GM21367 (cell line): ENCODE measurements around the gene ZDHHC7.
A peak's percentile ranks its signal among the peaks of the same experiment; 100 is the strongest.

ENCODE experiments used
- ATAC-seq: cut with Tn5 transposase; IDR thresholded peaks from one replicate; pipeline ENCODE4 v1.9.1; 2021; ENCODE audit not compliant: unreplicated experiment

ZDHHC7 gene

DNA sequence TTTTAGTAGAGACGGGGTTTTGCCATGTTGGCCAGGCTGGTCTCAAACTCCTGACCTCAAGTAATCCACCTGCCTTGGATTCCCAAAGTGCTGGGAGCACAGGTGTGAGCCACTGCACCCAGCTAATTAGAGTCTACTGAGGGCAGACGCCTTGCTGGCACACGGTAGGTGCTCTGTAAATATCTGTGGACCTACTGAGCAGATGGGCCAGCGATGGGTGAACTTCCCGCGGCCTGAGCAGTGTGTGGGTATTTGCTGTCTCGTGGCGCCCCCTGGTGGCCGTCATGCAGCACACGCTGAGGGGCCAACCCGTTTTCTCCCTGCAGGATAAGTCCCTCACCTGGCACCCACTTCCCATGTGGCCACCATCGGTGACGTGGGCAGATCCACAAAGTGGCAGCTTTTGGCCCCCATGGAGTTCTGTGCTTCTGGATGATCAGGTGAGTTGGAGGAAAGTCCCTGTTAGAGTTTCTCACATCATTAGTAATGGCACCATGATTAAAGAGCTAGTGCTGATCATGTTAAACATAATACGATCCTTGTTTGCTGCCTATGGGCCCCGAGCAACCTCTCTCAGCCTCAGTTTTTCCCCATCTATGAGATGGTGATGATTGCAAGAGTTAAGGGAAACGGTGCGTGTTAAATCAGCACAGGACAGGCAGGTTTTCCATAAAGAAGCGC, 40.7 kb downstream of the ZDHHC7 start:
- ATAC-seq: peak; percentile 65

DNA sequence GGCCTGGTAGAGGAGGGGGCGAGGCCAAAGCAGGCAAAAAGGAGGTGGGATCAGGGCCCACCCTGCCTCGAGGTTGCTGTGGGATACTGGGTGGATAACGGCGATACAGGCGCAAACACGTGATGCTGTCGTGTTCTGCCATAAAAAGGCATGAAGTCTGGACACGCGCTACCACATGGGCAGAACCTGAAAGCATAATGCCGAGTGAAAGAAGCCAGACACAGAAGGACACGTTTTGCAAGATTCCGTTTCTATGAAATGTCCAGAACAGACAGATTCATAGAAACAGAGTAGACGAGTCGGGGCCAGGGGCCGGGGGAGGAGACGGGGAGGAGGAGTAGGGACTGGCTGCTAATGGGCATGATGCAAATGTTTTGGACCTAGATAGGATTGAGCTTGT, 43.5 kb downstream of the ZDHHC7 start:
- no peak for ATAC-seq

DNA sequence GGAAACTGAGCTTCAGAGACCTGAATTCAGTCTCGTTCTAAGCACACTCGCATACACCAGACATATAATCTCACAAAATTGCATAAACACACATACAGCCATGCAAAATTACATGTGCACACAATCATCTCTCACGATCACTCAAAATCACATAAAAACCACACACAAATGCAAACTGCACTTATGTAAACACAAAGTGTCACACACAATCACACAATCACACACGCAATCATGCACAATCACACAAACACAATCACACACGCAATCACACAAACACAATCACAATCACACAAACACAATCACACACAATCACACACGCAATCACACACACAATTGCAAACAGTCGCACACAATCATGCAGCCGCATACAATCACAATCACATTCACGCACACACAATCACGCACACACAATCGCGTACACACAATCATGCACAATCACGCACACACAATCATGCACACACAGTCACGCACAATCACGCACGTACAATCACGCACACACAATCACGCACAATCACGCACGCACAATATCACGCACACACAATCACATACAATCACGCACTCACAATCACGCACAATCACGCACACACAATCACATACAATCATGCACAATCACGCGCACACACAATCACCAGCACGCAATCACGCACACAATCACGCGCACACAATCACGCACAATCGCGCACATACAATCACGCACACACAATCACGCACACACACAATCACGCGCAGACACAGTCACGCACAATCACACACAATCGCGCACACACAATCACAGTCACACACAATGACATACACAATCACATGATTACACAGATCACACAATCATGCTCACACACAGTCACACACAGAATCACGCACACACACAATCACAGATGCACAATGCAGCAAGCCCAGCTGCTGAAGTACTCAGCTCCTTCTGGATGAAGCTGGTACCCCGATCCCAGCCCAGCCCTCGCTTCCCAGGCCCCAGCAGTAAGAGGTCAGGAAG, 45.6 kb downstream of the ZDHHC7 start:
- no peak for ATAC-seq

DNA sequence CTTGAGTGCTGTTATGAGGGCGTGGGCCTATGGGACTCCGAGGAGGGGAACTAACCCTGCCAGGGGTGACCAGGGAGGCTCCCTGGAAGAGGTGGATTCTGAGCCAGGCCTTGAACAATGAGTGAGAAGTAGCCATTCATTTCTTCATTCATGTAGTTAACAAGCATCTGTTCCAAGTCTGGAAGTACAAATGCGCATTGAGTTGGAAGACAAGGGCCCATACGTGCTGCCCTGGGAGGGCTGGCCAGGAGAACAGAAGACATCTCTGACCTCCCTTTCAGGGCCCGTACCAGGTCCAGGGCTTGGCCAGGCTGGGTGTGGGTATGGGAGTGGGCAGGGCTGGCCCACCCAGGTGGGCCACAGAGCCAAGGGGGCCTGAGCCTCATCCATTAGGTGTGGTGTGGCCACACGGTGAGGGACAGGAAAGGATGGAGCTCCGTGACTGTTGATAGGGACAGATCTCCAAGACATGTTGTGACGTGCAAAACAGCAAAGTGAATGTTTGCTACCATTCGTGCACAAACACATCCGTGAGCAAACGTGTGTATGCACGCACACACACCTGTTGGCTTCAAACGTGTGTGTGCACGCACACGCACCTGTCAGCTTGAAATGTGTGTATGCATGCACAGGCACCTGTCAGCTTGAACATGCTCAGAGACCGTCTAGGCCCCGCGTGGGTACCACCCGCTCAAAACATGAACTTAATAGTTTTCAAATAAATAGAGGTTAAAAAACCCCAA, 46.8 kb downstream of the ZDHHC7 start:
- no peak for ATAC-seq

DNA sequence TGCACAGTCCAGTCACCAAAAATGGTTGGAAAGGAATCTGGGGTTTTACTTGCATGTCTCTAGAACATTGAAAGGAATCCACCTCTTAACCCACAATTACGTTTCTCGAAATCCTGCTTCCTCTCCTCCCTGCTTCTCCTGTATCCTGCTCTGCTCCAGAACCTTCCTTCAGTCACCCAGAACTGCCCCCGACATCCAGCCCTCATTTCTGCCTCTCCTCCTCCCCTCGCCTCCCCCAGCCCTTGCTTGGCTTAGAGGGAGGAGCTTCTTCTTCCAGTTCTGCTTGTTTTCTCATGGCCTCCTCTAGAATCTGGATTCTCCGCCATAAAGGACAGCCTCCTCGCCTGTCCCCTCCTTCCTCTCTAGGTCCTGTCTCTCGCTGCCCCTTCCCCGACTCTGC, 48.3 kb downstream of the ZDHHC7 start:
- ATAC-seq: no peak

DNA sequence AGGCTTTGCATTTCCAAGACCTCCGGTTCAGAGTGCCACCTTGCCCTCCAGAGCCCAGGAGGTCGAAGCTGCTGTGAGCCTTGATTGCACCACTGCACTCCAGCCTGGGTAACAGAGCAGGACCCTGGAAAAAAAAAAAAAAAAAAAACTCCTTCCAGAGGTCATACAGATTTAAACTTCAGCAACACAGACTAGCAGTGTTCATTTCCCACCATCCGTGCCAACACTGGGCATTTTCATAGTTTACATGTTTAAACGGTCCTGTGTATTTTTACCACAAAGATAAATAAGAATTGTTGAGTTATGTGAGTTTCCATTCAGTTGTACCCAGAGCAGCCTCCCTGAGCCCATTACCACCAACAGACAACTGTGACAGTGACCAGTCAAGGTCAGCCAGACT, 50.4 kb downstream of the ZDHHC7 start:
- ATAC-seq: no peak

DNA sequence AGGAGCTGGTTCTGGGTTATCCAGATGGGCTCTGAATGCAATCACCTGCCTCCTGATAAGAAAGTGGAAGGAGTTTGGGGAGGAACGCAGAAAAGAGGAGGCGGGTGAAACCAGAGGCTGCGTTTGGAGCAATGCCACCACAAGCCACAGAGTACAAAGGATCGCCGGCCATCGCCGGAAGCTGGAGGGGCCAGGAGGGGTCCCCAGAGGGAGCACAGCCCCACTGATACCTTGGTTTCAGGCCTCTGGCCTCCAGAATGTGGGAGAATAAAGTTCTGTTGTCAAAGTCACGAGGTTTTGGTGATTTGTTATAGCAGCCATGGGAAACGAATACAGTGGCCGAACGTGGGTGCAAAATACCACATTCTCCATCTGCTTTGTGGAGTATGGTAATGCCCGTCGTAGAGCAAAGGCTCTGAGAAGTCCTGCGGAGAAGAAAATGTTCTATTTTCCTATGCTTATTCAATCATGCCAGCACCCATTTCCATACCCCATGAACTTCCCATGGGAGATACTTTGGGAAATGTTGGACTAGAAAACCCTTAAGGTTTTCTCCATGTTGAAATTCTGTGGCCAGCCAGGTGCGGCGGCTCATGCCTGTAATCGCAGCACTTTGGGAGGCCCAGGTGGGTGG, 51.4 kb downstream of the ZDHHC7 start:
- ATAC-seq: no peak

DNA sequence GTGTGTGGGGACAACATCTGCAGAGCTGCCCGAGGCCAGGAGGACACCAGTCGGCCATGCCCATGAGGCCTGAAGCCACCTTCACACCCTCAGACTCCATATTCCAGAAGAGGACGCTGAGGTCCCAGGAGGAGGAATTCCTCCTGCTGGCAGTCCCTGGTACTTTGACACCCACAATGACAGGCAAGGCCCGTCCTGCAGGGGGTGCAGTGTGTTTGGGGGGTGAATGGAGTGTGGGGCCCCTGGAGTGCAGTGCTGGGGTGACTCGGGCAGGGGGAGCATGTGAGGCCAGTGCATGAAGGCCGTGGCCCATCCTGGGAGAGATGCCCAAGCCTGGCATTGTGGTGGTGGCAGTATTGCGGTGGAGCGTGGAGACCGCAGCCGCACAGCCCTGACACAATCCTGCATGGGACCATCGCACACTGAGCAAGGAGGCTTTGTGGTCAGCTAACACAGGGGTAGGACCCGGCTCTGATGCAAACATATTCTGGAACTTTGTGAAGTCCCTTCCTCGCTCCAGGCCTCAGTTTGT, 52.2 kb downstream of the ZDHHC7 start:
- ATAC-seq: no peak

DNA sequence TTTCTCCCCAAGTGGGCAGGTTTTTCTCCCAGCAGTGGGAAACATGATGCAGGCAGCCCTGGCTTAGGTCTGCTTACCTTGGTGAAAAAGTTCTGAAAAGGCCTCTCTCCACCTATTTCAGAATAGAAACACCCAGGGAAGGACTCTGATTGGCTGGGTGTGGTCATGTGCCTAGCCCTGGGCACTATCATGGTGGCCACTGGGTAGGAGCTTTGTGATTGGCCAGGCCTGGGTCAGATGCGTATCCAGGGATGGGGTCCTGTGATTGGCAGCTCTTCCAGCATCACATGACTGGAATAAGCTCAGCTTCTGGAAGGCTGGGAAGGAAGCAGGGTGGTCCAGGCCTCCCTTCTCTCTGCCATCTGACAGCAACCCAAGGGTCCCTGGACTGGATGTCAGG, 53.5 kb downstream of the ZDHHC7 start:
- no peak for ATAC-seq

DNA sequence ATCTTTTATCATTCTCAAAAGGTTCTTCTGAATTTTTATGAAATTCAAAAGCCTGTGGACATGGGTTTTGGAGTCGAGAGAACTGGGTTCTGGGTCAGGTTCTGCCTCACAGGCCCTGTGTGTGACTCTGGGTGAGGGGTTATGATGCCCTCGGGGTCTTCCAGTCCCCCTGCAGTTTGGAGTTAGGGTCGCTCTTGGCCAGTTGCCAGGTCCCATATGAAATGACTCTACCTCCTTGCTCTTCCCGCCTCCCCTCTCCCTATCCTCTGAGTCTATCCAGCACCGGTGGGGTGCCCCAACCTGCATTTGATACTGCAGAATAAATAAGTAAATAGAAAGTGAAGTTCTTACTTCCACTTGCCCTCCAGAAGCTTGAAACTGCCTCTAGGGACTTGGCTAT, 54.1 kb downstream of the ZDHHC7 start:
- no peak for ATAC-seq

DNA sequence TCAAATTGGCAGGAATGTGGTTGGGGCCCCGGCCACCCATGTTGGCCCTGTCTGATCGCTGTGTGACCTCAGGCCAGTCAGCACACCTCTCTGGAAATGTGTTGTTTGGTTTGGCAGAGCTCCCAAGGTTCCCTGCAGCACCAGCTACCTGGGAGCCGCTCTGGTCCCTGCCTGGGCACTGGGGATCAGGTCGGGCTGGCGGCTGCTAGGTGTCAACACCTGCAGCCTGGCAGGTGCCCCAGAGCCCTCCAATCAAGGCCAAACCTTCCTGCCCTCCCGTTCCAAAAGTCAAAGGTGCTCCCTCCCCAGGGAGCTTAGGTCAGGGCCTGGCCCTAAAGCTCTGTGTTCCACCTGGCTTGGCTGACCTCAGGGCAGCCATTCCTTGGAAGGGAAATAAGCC, 55.9 kb downstream of the ZDHHC7 start:
- no peak for ATAC-seq

DNA sequence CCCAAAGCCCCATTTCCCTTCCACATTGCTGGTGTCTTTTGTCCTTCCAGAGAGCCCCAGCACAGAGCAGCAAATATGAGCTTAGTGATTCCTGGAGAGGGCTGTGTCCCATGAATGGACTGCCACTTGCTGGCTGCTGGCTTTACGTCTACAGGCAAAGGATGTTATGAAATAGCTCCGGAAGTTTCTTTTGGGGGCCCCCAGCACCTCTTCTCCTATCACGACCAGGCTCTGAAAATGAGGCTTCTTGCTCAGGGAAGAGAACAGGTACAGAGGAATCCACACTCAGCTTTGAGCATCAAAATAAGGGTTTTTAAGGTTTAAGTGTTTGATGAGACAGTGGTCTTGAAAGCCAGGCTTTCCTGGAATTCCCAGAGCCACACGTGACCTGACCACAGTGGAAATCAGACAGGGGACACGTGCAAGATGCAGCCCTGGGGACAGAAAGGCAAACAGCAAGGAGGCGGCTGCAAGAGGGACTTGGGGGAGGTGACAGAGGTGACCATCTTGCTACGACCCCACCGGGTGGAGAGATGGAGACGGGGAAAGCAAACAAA, 58.1 kb downstream of the ZDHHC7 start:
- no peak for ATAC-seq

DNA sequence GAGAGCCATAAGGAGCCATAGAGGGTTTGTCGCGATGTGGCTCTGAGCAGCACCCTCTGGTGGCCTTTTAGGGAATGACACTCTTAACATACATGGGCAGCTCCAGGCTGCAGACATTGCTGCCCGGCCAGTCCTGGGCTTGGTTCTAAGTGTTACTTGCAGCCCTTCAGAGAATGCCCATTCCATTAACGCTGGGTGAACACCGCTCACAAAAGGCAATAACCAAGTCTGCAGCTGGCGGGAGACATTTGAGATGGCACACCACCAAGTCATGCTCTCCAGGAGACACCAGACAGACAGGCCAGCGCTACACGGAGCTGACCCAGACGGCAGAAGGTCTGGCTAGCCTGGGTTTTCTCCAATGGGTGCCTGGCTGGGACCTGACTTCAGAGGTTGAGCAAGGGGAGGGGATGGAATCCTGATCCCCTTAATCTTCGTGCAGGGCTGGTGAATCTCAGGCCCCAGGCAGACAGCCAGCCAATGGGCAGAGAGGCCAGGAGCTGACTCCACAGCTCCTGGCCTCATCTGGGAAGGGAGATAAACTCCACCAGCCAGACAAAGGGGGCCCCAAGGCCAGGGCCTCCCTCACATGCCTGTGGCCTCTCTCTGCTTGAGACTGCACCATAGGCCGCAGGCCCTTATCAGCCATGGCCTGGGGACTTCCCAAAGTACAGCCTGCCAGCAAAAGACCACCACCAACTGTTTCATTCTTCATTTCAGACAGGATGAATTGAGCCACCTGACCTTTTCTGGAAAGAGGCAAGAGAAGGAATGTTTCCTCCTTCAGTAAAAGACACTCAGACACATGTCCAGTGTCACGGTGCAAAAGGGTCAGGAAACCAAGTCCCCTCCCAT, 58.8 kb downstream of the ZDHHC7 start:
- ATAC-seq: no peak

DNA sequence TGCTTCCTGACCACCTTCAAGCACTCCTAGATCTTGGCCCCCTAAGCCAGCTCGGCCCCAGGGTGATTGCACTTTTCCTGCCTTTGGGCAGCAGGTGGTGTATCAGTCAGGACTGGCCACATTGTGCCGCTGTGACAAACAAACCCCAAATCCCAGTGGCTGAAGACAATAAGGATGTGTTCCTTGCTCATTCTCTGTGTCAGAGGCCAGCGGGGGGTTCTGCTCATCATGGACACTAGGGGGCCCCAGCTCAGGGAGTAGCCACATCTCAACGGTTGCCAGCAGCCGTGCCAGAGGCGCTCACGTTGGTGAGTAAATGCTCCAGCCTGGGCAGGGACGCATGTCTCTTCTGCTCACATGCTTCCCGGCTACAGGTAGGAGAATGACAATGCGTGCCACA, 60.4 kb downstream of the ZDHHC7 start:
- ATAC-seq: no peak

DNA sequence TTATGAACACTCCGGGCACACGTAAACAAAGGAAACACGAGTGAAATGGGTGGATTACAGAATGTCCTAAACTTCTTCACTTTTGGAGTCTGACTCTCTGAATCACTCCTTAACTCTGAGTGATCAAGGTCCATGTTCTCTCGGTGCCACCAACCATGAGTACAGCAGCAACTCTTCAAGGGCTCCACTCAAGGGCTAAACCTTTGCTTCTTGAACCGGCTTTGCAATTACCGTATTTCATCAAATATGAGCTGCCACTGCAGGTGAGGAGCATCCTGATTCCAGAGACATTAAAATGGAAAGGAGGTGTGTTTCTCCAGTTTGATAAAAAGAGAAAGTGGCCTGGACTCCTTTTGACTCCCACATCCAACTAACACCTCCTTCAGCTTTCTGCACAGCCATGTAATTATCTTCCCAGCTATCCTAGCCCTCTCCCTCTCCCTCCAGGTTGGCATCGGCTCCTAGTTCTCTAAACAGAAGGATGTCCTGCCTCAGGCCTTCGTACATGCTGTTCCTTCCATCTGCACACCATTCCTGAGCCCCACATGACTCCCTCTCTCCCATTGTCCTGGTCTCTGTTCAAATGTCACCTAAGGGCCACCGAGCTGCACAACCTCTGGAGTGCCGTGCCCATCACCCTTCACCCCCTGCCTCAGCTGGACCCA, 61.4 kb downstream of the ZDHHC7 start:
- ATAC-seq: no peak

DNA sequence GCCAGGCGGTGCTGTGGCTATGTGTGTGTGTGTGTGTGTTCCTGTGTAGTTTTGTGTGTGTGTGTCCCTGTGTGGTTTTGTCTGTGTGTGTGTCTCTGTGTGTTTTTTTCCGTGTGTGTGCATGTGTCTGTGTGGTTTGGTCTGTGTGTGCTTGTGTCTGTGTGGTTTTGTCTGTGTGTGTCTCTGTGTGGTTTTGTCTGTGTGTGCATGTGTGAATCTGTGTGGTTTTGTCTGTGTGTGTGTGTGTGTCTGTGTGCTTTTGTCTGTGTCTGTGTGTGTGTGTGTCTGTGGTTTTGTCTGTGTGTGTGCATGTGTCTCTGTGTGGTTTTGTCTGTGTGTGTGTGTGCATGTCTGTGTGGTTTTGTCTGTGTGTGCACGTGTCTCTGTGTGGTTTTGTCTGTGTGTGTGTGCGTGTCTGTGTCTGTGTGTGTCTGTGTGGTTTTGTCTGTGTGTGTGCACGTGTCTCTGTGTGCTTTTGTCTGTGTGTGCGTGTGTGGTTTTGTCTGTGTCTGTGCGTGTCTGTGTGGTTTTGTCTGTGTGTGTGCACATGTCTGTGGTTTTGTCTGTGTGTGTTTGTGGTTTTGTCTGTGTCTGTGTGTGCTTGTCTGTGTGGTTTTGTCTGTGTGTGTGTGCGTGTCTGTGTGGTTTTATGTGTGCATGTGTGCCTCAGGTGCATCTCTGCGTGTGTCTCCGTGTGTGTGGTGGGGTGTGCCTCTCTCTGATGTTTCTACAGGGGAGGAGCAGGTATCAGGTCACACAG, 62.3 kb downstream of the ZDHHC7 start:
- no peak for ATAC-seq

DNA sequence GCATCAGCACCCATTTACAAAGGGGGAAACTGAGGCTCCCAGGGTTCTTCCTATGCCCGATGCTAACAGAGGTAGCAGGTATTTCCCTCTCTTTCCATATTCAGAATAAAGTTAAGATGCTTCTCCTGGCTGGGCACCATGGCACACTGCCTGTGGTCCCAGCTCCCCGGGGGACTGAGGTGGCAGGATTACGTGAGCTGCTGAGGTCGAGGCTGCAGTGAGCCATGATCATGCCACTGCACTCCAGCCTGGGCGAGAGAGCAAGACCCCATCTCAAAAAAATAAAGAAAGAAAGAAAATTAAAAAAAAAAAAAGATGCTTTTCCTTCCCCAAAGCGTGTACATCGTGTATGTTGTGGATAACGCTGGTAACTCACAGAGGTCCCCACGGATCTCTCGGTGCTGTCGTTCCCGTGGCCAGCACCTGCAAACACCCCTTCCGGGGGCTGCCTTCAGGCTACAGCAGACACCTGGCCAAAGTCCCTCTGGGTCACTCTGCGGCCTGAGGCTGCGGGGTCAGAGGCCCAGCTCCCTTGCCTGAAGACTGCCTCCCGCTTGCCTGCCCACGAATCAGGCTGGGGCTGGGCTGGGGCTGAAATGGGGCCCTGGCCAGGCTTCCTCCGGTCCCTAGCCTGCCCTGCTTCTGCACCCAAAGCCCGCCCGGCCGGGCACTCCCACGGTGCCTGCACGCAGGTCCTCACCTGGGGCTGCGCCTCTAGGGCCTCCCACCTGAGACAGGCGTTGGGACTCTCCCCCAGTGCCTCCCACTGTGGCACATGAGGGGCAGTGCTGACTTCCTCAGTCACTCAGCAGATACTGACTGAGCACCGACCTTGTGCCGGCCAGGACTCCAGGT, 63.1 kb downstream of the ZDHHC7 start:
- no peak for ATAC-seq
